Measurements from ENCODE around the gene REPS2.
"Not testable (repeated sequence)": the region's sequence is repeated elsewhere in the genome, so short reads cannot be mapped to it uniquely, and the experiment has no call there.

REPS2 gene

DNA sequence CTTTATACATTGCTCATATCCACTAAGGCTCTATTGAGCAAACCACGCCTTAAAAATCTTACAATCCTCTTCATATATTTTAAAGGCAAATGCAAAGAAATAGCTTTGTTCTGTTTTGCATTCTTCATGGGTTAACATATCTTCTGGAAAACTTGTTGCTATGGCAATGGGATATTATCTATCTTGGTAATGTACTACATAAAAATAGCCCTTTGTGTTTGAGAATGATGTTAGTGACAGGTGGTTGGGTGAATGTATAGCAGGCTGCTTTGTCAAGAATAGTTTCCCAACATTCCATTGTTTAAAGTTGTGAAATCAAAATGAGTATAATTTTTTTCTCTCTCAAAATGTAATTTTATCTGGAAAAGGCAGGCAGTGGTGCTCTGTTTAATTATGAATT, 16.8 kb downstream of the REPS2 start:
- no peak for DNase-seq (ENCODE audit: low read depth in 2 of 3, low spot score in 2 of 3)

DNA sequence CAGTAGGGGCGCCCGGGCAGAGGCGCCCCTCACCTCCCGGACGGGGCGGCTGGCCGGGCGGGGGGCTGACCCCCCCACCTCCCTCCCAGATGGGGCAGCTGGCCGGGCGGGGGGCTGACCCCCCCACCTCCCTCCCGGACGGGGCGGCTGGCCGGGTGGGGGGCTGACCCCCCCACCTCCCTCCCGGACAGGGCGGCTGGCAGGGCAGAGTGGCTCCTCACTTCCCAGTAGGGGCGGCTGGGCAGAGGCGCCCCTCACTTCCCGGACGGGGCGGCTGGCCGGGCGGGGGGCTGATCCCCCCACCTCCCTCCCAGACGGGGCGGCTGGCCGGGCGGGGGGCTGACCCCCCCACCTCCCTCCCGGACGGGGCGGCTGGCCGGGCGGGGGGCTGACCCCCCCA, 18.5 kb downstream of the REPS2 start:
- DNase-seq (ENCODE audit: low read depth in 2 of 3, low spot score in 2 of 3) = not testable (repeated sequence)

DNA sequence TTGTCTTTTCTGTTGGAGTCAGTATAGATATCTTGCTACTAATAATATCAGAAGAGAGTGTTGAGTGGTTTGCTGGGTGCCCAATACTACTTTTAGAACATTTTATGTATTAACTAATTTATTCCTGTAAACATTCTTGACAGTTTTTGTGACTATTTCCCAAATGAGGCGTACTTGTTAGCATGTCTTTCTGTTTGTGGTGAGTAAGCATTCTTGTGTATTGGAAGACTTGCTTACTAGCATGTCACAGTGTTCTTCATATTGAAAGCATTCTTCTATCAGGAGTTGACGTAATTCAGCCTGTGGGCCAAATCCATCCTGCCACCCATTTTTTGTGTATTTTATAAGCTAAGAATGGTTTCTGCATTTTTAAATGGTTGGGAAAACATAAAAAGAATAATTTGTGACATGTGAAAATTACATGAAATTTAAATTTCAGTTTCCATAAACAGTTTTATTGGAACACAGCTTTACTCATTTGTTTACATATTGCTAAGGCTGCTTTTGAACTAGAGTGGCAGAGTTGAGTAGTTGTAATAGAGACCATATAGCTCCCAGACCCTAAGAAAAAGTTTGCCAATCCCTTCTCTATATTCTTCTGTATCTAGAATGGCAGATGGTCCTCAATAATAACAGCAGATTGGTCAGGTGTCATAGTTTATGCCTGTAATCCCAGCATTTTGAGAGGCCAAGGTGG, 20.4 kb downstream of the REPS2 start:
- no peak for DNase-seq (ENCODE audit: low read depth in 2 of 3, low spot score in 2 of 3)

DNA sequence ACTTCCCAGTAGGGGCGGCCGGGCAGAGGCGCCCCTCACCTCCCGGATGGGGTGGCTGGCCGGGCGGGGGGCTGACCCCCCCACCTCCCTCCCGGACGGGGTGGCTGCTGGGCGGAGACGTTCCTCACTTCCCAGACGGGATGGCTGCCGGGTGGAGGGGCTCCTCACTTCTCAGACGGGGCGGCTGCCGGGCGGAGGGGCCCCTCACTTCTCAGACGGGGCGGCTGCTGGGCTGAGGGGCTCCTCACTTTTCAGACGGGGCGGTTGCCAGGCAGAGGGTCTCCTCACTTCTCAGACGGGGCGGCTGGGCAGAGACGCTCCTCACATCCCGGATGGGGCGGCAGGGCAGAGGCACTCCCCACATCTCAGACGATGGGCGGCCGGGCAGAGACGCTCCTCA, 22.3 kb downstream of the REPS2 start:
- DNase-seq (ENCODE audit: low read depth in 2 of 3, low spot score in 2 of 3) = not testable (repeated sequence)

DNA sequence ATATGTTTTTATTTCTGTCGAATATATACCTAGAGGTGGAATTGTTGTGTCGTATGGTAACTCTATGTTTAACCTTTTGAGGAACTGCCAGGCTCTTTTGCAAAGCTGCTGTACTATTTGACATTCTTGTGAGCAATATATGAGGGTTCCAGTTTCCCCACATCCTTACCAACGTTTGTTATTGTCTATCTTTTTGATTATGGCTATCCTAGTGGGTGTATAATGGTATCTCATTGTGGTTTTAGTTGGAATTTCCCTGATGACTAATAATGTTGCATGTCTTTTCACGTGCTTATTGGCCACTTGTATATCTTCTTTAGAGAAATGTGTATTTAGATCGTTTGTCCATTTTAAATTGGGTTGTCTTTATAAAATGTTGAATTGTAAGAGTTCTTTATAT, 24.5 kb downstream of the REPS2 start:
- no peak for DNase-seq (ENCODE audit: low read depth in 2 of 3, low spot score in 2 of 3)

DNA sequence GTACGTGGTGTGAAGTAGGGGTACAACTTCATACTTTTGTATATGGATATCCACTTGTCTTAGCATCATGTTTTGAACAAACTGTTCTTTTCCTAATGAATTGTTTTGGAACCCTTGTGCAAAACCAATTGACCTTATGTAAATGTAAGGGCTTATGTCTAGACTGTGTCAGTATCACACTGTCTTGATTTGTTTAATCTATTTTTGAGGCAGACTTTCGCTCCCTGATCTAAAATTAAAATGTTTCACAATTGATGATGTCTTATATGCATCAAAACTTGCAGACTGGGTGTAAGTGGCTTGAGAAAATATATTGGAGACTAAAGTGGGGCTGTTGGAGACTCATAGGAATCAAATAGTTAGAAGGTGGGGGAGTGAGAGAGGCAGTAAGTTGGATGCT, 25.2 kb downstream of the REPS2 start:
- DNase-seq (ENCODE audit: low read depth in 2 of 3, low spot score in 2 of 3) = no peak

DNA sequence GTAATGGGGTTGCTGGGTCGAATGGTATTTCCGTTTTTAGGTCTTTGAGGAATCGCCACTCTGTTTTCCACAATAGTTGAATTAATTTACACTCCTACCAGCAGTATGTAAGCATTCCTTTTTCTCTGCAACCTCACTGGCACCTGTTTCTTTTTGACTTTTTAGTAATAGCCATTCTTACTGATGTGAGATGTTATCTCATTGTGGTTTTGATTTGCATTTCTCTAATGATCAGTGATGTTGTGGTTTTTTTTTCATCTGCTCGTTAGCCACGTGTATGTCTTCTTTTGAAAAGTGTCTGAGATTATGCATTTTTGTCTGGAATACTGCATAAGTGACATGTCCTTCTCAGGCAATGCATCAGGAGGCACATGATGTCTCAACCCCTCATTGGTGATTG, 28.8 kb downstream of the REPS2 start:
- no peak for DNase-seq (ENCODE audit: low read depth in 2 of 3, low spot score in 2 of 3)

DNA sequence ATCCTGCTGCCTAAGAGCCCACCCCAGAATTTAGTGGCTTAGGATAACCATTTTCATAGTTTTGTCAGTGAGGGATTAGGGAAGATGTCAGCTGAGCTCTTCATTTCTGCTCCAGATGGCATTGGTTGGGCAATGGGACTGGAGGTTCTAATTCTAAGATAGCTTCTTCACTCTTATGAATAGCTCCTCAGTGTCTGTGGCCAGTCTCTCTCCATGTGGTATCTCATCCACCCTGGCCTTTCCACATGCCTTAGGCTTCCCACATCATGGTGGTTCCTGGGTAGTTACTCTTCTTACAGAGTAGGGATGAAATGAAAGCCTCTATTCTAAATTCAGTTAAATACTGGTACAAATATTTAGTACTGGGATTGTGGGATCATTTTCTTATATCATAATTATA, 31.3 kb downstream of the REPS2 start:
- no peak for DNase-seq (ENCODE audit: low read depth in 2 of 3, low spot score in 2 of 3)

DNA sequence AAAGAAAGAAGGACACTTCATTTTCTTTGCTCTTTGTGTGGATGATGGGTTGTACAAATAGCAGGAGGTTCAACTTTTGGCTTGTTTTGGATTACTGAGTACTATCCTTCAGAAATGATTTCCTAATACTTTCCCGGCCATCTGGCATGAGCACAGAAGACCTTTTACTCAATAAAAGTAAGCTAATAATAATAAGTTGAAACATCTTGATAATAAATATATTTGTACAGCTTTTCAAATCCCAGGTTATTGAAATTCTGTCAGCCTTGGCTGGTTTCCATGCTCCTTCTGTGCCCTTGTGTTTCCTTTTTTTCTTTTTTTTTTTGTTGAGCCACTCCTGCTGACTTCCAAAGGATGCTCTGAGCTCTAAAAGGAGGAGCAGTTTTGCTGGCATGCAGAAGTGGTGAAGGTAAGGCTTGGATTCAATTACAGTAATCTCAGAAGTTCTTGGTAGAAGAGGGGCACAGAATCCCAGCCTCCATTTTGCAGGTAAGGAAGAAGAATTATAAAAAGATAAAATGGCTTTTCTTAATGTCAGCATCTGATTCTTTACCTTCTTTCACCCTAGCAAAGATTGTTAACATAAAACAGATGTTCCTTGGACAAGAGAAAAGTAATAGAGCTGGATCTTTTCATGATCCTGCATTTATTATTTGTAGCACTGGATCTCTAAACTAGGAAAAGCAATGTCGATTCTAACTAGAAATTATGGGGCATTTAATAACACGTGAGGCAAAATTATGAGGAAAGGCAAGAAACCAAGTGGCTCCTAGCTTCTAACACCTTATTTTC, 31.9 kb downstream of the REPS2 start:
- no peak for DNase-seq (ENCODE audit: low read depth in 2 of 3, low spot score in 2 of 3)

DNA sequence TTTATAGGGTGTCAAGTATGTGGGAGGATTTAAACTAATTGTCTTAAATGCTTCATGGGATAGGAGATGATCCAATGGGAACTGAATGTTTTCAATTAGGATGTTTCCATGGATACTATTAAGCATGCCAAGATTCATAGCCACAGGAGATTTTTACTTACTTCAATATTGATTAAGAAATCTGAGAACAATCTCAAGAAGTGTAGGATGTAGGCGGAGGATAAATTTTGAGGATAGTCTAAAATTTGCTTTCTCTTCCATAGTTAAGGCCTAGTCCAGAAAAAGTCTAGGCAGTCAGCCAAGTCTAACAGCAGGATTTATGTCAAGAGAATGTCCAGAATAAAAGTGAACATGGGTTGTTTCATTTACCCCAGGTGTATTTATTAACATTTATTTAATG, 32.8 kb downstream of the REPS2 start:
- no peak for DNase-seq (ENCODE audit: low read depth in 2 of 3, low spot score in 2 of 3)

DNA sequence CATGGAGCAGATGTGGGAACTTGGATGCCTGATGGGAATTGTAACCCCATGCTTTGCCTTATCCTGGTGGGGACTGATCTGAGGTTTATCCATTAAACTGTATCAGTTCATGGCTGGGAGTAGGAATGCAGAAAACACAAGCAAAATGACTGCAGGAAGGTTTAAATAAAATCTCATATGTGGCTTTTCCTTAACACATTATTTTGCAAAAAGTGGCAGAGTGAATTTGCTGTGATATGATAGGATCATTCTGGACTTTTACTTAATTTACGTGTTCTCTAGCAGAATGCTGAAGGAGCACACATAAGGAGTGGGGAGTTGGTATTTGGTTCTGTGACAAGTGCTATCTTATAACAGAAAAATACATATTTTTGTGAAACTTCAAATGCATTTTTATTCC, 34.8 kb downstream of the REPS2 start:
- no peak for DNase-seq (ENCODE audit: low read depth in 2 of 3, low spot score in 2 of 3)

DNA sequence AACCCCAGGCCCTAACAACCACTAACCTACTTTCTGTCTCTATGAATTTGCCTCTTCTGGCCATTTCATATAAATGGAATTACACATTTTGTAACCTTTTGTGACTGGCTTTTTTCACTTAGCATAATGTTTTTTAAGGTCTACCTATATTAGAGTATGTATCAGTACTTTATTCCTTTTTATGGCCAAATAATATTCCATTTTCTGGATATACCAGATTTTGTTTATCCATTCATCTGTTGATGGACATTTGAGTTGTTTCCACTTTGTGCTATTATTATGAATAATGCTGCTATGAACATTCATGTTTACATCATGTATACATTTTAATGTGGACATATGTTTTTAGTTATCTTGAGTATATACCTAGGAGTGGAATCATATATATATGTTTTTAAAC, 35.5 kb downstream of the REPS2 start:
- no peak for DNase-seq (ENCODE audit: low read depth in 2 of 3, low spot score in 2 of 3)

DNA sequence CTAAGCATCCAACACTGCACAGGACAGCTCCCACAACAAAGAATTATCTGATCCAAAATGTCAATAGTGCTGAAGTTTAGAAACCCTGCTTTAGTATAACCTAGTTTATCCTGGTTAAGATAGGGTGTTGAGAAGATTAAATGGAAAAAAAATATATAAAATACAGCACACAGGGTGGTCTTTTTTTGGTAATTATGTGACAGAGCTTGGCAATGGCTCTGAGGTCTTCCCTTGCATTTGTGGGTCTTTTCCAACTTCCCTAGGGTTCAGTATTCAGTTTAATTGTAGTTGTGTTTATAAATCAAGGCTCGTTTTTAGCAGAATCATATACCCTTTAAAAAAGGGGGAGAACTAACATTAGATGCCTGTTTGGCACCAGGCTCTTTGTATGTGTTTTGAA, 36.6 kb downstream of the REPS2 start:
- DNase-seq (ENCODE audit: low read depth in 2 of 3, low spot score in 2 of 3) = no peak

DNA sequence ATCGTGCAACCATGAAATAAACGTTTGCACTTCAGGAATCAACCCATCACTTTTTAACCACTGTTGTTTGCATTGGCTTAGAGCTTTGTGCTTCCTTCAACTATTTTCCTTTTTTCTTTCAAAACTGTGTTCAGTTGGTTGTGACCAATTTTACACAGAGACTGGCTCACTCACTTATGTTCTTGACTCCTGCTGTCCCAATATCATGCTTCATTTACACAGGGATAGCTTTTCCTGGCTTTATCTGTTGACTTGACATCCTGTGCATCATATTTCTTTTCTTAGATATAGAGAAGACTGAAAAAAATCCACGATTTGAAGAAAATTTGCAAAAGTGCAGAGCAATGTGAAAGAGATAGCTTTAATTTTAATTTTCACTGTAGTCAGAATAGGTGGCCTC, 38.8 kb downstream of the REPS2 start:
- no peak for DNase-seq (ENCODE audit: low read depth in 2 of 3, low spot score in 2 of 3)

DNA sequence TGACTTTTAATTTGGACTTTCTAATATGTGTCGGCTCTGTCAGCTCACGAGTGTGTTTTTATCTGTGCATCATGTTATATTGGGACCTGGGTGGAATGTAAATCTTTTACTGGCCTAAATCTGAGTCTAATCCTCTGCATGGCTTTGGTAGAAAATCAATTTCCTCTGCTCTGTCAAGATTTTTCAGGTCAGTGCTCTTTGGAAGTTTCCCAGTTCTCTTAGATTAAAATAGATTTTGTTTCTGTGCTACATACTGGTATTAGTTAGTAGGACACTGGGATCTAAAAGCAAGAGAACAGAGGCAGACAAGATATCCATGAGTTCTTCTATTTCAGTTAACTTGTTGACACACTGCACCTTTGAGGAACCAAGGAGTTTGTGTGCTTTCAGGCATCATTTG, 39.7 kb downstream of the REPS2 start:
- DNase-seq (ENCODE audit: low read depth in 2 of 3, low spot score in 2 of 3) = no peak

DNA sequence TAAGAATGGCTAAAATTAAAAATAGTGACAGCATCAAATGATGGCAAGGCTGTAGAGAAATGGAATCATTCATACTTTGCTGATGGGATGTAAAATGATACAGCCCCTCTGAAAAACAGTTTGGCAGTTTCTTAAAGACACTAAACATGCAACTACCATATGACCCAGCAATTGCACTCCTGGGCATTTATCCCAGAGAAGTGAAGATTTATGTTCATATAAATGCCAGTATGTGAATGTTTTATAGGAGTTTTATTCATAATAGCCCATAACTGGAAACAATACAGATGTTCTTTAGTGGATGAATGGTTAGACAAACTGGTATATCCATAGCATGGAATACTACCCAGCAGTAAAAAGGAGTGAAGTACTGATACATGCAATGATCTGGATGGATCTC, 43.3 kb downstream of the REPS2 start:
- no peak for DNase-seq (ENCODE audit: low read depth in 2 of 3, low spot score in 2 of 3)

DNA sequence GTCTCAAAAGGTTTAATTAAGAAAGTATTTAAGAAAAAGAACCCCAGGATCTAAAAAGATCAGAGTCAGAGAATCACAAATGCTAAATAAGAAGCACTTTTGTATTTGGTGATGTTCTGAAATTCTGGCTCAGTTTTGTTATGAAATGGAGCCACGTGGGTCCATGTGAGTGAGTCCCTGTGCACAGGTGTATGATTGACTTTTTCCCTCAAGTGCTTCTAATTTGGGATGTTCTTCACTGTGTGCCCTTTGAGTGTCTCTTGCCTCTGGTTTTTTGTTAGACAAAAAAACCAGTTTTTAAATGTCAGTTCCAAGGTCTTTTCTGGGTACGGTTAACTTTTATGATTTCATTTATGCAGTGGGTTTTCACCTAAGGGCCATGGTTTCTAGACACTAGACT, 44.4 kb downstream of the REPS2 start:
- no peak for DNase-seq (ENCODE audit: low read depth in 2 of 3, low spot score in 2 of 3)

DNA sequence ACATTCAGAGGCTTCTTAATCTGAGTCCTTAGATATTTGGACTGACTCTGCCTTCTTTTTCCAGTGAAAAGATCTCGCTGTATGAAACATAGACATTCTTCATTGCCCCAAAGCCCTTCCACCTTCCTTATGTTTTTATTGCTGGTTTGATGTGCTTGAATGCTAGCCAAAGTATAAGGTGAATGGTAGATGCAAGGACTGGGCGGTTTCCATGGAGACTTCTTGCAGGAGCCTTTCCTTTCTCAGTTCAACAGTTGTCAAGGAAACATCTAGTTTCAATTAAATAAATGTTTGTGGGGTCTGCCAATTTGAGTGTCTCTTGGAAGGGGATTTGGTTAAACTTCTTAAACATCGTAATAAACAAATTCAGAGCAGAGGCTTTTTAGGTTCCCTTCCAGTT, 46.0 kb downstream of the REPS2 start:
- no peak for DNase-seq (ENCODE audit: low read depth in 2 of 3, low spot score in 2 of 3)

DNA sequence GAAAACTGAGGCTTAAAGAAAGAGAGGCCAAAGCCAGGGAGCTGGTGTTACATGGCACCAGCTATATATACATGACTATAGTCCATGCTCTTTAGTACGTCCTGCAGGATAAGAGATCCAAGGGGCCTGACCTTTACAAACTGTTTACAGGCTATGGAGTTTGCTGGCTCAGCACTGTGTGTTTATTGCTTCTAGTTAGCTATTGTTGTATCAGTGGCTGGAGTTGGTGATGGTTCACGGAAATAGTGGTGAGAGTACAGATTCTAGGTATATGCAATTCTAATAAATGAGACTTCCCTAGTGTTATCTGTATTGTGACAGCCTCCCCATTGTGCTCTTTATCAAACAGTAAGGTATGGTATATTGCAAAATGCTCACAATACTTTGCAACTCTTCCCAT, 46.5 kb downstream of the REPS2 start:
- DNase-seq (ENCODE audit: low read depth in 2 of 3, low spot score in 2 of 3) = no peak

DNA sequence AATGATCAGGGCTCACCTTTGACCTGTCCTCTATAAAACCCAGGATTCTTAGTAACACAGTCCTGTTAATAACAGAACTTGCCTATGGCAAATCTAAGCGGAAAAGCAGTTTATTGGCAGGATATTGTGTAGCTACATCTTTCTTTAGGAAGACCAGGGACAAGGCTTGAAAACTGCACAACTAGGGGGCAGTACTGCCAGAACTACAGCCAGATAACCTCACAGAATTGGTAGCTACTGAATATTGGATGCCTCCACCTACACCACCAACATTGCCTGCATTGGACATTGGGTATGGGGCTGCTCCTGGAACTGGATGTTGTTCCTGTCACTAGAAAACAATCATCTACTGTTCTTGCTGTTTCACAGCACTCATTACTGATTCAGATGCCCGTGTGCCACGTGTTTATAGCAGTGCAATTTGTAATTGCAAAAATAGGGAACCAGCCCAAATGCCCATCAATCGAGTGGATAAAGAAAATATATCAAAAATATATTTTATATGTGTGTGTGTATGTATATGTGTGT, 47.4 kb downstream of the REPS2 start:
- DNase-seq (ENCODE audit: low read depth in 2 of 3, low spot score in 2 of 3) = no peak

DNA sequence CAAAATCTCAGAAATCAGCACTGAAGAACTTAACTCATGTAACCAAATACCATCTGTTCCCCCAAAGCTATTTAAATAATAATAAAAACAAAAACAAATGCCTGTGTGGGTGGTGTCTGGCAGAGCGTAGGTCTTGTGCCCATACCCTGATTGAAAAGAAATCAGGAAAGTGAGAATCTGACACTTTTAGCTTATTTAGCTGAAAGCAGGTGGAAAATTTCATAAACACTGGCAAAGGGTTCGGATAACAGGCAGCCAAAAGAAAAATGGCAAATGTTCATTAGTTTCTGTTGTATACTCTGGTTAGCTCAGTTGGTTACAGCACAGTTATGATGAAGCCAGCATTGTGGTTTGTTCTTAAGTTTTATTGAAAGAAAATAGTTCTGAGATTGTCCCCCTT, 48.3 kb downstream of the REPS2 start:
- no peak for DNase-seq (ENCODE audit: low read depth in 2 of 3, low spot score in 2 of 3)

DNA sequence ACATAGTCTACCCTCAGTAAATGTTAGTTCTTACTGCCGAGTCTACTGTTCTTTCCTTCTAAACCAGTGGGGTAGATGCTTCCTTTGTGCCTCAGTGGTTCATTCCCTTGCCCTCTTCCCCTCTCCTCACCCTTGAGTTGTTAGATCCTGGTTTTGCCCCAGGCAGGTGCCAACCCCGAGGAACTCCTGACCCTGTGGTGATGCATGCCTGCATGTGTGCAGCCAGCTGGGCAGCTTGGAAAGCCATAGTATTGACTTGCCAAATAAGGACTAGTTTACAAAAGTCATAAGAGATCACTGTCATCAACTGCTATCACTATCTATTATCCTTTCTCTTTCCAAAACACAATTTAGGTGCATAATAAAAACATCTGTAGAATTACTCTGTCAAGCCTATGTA, 50.9 kb downstream of the REPS2 start:
- no peak for DNase-seq (ENCODE audit: low read depth in 2 of 3, low spot score in 2 of 3)

DNA sequence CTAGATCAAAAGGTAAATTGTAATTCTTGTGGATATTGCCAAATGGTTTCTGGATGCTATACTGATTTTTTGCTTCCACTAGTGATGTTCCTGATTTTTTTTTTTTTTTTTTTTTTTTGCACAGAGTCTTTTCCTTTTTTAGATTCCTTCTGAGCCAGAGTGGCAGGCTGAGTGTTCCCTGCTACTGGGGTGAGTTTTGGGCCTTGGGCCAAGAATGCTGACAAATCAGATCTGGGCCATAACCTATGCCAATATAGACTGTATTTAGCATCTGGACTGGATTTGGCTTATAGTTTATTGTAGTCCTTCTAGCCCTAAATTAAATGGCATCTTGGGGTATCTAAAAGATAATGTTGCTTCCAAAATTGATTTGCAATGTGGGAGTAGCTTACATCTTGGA, 52.8 kb downstream of the REPS2 start:
- no peak for DNase-seq (ENCODE audit: low read depth in 2 of 3, low spot score in 2 of 3)

Measured in activated CD8-positive, alpha-beta memory T cell treated with anti-CD3 and anti-CD28 coated beads for 48 hours (primary cell).